CD4-positive, alpha-beta T cell treated with Interleukin-21 for 1 hour (primary cell): ENCODE data around the gene SLC38A10.

Source experiments
- DNase-seq: peaks from one replicate; pipeline ENCODE4 v3.0.0-alpha.2; 2020

The SLC38A10 gene

GRCh38 chr17:81251709-81252301 is 43.3 kb downstream of the SLC38A10 start:
- DNase-seq = no peak

GRCh38 chr17:81251094-81251708 is 43.9 kb downstream of the SLC38A10 start:
- no peak for DNase-seq

- DNase-seq = no peak
Measured at GRCh38 chr17:81250286-81251093, 44.6 kb downstream of the SLC38A10 start.

GRCh38 chr17:81249223-81250040 is 45.7 kb downstream of the SLC38A10 start:
- no peak for DNase-seq

GRCh38 chr17:81248649-81249048 is 46.5 kb downstream of the SLC38A10 start:
- DNase-seq = no peak

GRCh38 chr17:81247339-81247990 is 47.6 kb downstream of the SLC38A10 start:
- no peak for DNase-seq

GRCh38 chr17:81246679-81247338 is 48.3 kb downstream of the SLC38A10 start:
- no peak for DNase-seq

GRCh38 chr17:81246343-81246670 is 48.8 kb downstream of the SLC38A10 start:
- DNase-seq = no peak

- no peak for DNase-seq
Measured at GRCh38 chr17:81245665-81246342, 49.3 kb downstream of the SLC38A10 start.

GRCh38 chr17:81245024-81245664 is 50.0 kb downstream of the SLC38A10 start:
- no peak for DNase-seq

GRCh38 chr17:81244358-81245023 is 50.6 kb downstream of the SLC38A10 start:
- no peak for DNase-seq

- no peak for DNase-seq
Measured at GRCh38 chr17:81243333-81243664, 51.8 kb downstream of the SLC38A10 start.

GRCh38 chr17:81242421-81243332 is 52.4 kb downstream of the SLC38A10 start:
- no peak for DNase-seq

GRCh38 chr17:81241648-81242420 is 53.3 kb downstream of the SLC38A10 start:
- peak; percentile 63 for DNase-seq

GRCh38 chr17:81241203-81241602 is 53.9 kb downstream of the SLC38A10 start:
- no peak for DNase-seq

GRCh38 chr17:81240761-81241160 is 54.3 kb downstream of the SLC38A10 start:
- DNase-seq = no peak

GRCh38 chr17:81239714-81240555 is 55.2 kb downstream of the SLC38A10 start:
- peak; percentile 52 for DNase-seq
